Gastroesophageal sphincter (tissue), 4 donors: ENCODE measurements around the gene BCL11A. TPM values are rescaled to one million over a fixed set of nuclear protein-coding genes. Genes with fewer than 3 reads are reported as not detected.

Experiments used
- ATAC-seq: fragments of 150-250 bp; one replicate; pipeline ENCODE4 v1.9.1; 2016; ENCODE audit warnings: mild to moderate bottlenecking, moderate library complexity
- H3K27ac ChIP-seq, 4 donors: fragments of 200-600 bp; sonication (generic) in 3 of 4; 1 replicate in 3 of 4; 2 replicates in 1 of 4; pipeline ENCODE4 v1.5.1; 2016 to 2019
- H3K27me3 ChIP-seq: fragments of 200-600 bp; sonication (generic); one replicate; pipeline ENCODE4 v1.5.1; 2019
- H3K36me3 ChIP-seq, 2 donors: fragments of 200-600 bp; sonication (generic); one replicate each; pipeline ENCODE4 v1.5.1; 2019; ENCODE audit warnings: control low read depth in 1 of 2
- H3K4me1 ChIP-seq, 3 donors: fragments of 200-600 bp; sonication (generic); 1 replicate in 2 of 3; 2 replicates in 1 of 3; pipeline ENCODE4 v1.5.1; 2016 to 2019; ENCODE audit warnings: control low read depth in 2 of 3
- H3K4me3 ChIP-seq, 2 donors: fragments of 200-600 bp; sonication (generic); one replicate each; pipeline ENCODE4 v1.5.1; 2019; ENCODE audit warnings: mild to moderate bottlenecking in 1 of 2, moderate library complexity in 1 of 2
- H3K9me3 ChIP-seq, 3 donors: fragments of 200-600 bp; sonication (generic); one replicate each; pipeline ENCODE4 v1.5.1; 2017 to 2019; ENCODE audit warnings: control low read depth in 2 of 3
- CTCF ChIP-seq, 4 experiments: fragments of 200-600 bp in 2 of 4; fragments of 450-650 bp in 2 of 4; sonication (generic) in 1 of 4; IDR thresholded peaks; one replicate each; pipeline ENCODE4 v1.5.1; 2017 to 2019; ENCODE audit warnings: antibody characterized with exemption in 4 of 4, mild to moderate bottlenecking in 2 of 4, moderate library complexity in 2 of 4
- EP300 ChIP-seq: sonication (generic); formaldehyde crosslinking; IDR thresholded peaks from one replicate; pipeline ENCODE4 v1.6.1; 2017; ENCODE audit warnings: antibody characterized with exemption, mild to moderate bottlenecking
- POLR2A ChIP-seq, 2 donors: fragments of 450-650 bp; IDR thresholded peaks; one replicate each; pipeline ENCODE4 v1.6.1; 2017; ENCODE audit warnings: antibody characterized with exemption in 2 of 2, mild to moderate bottlenecking in 2 of 2, moderate library complexity in 1 of 2
- POLR2AphosphoS5 ChIP-seq: sonication (generic); formaldehyde crosslinking; IDR thresholded peaks from one replicate; pipeline ENCODE4 v1.6.1; 2017; ENCODE audit warnings: antibody characterized with exemption
- WGBS, 2 donors: methylation state at CpG; one replicate each; pipeline ENCODE4 v1.1.5; 2018; ENCODE audit warnings: low coverage in 1 of 2; 5-methylcytosine and 5-hydroxymethylcytosine counted together
- total RNA-seq, 4 donors: library from RNA; depleted of rRNA; stranded (reverse); fragments of >200 nt; gene quantifications; one replicate each; pipeline ENCODE4 v1.1.0, GENCODE V29; 2016

Gene BCL11A
- total RNA-seq, 4 donors from 2014 or later = 3.6 to 10.6 (median 8.1) TPM

- no peaks in the 10 kb centered on the region for H3K9me3 ChIP-seq
- H3K4me3 ChIP-seq = peak overlapping the region; percentile 43 to 70
- ATAC-seq = no peak
- H3K27me3 ChIP-seq = peaks cover 97% of the 10 kb centered on the region
- peak overlapping the region in 3 of 4 donors; percentile 66 to 82 (median 81) for H3K27ac ChIP-seq
- H3K4me1 ChIP-seq = peaks cover 0 to 82% (median 36%) of the 10 kb centered on the region in 3 donors
- 0% methylated on average over 8 to 9 of the region's 56 CpGs for WGBS, 2 donors
- TF ChIP-seq POLR2AphosphoS5 (no peak), EP300 (no peak)
- no peaks in the 10 kb centered on the region for H3K36me3 ChIP-seq
Observed at GRCh38 chr2:60554074-60554645, 706 bp upstream of the BCL11A start.

GRCh38 chr2:60552851-60553494 is 481 bp downstream of the BCL11A start:
- ATAC-seq = no peak
- H3K4me3 ChIP-seq = peak overlapping the region; percentile 43 to 70
- WGBS, 2 donors = 0 to 1% methylated on average over 10 to 15 of the region's 38 CpGs
- TF ChIP-seq POLR2A (IDR thresholded peaks at IDR 0.05) (no peak), POLR2AphosphoS5 (no peak), EP300 (no peak), CTCF (IDR thresholded peaks at IDR 0.05) (no peak)
- peaks cover 97% of the 10 kb centered on the region for H3K27me3 ChIP-seq
- peak overlapping the region in 3 of 4 donors; percentile 69 to 82 (median 81) for H3K27ac ChIP-seq
- no peaks in the 10 kb centered on the region for H3K36me3 ChIP-seq
- H3K4me1 ChIP-seq = peaks cover 0 to 86% (median 38%) of the 10 kb centered on the region in 3 donors
- H3K9me3 ChIP-seq = no peaks in the 10 kb centered on the region

GRCh38 chr2:60552078-60552850 is 1.2 kb downstream of the BCL11A start:
- no peak for ATAC-seq
- H3K27me3 ChIP-seq = peaks cover 98% of the 10 kb centered on the region
- no peaks in the 10 kb centered on the region for H3K36me3 ChIP-seq
- no peaks in the 10 kb centered on the region for H3K9me3 ChIP-seq
- peak overlapping the region in 3 of 4 donors; percentile 69 to 82 (median 81) for H3K27ac ChIP-seq
- TF ChIP-seq POLR2A (IDR thresholded peaks at IDR 0.05) (no peak), POLR2AphosphoS5 (no peak), EP300 (no peak), CTCF (IDR thresholded peaks at IDR 0.05) (no peak)
- peaks cover 0 to 92% (median 38%) of the 10 kb centered on the region in 3 donors for H3K4me1 ChIP-seq
- H3K4me3 ChIP-seq = peak overlapping the region; percentile 43 to 70
- 0 to 7% methylated on average over 14 to 15 of the region's 49 CpGs for WGBS, 2 donors

GRCh38 chr2:60551240-60552077 is 2.0 kb downstream of the BCL11A start:
- no peak for ATAC-seq
- H3K4me1 ChIP-seq = peaks cover 0 to 88% (median 38%) of the 10 kb centered on the region in 3 donors
- H3K9me3 ChIP-seq = no peaks in the 10 kb centered on the region
- H3K4me3 ChIP-seq = peak overlapping the region; percentile 70 to 90
- 3 to 5% methylated on average over 6 to 20 of the region's 63 CpGs for WGBS, 2 donors
- H3K36me3 ChIP-seq = no peaks in the 10 kb centered on the region
- H3K27me3 ChIP-seq = peaks cover 98% of the 10 kb centered on the region
- peak overlapping the region in 3 of 4 donors; percentile 79 to 82 (median 81) for H3K27ac ChIP-seq
- TF ChIP-seq EP300 = no peak
- TF ChIP-seq POLR2AphosphoS5 = no peak
- no peak for TF ChIP-seq POLR2A (IDR thresholded peaks at IDR 0.05)
- TF ChIP-seq CTCF (IDR thresholded peaks at IDR 0.05) = no peak

- no peaks in the 10 kb centered on the region for H3K36me3 ChIP-seq
- TF ChIP-seq POLR2A (IDR thresholded peaks at IDR 0.05) (no peak), CTCF (IDR thresholded peaks at IDR 0.05) (no peak), EP300 (no peak), POLR2AphosphoS5 (no peak)
- peak overlapping the region; percentile 70 to 90 for H3K4me3 ChIP-seq
- peaks cover 0 to 83% (median 38%) of the 10 kb centered on the region in 3 donors for H3K4me1 ChIP-seq
- ATAC-seq = no peak
- peak overlapping the region in 3 of 4 donors; percentile 79 to 82 (median 81) for H3K27ac ChIP-seq
- 0 to 29% methylated on average over 3 to 4 of the region's 8 CpGs for WGBS, 2 donors
- no peaks in the 10 kb centered on the region for H3K9me3 ChIP-seq
- H3K27me3 ChIP-seq = peaks cover 100% of the 10 kb centered on the region
Observed at GRCh38 chr2:60550984-60551239, 2.5 kb downstream of the BCL11A start.
